Measurements from ENCODE around the gene CASKIN2. TPM values are rescaled to one million over a fixed set of nuclear protein-coding genes. Genes with fewer than 3 reads are reported as not detected.

The CASKIN2 gene
- total RNA-seq, 1 donor = 9.5 TPM

DNA sequence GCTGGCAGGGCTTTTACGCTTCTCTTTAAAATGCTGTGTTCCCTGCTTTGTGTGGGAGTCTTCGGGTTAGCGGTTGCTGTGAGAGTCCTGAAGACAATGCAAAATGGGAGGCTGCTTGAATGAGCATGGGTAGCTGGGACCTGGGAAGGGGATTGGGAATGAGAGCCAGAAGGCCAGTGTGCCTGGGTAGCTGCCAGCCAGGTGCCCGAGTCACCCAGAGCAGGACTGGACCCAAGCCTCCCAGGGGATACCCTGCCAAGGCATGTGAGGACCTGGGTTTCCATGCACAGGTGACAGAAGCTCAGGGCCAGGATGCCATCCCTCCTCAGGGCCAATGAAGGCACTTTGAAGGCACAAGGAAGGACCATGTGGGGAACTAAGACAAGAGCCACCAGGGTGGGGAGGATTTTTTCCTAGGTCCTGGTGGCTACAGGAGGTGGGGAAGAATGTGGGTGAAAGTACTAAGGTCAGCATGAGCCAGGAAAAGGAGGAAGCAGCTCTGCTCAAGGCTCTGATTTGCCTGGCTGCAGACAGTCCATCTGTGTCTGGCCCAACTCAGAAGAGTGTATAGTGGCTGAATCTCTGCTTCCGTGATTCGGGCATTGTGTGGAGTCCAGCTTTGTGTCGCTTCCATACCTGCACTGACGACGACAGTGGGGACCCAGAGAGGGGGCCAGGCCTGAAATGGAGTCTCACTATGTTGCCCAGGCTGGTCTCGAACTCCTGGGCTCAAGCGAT, 38.4 kb downstream of the CASKIN2 start:
- H3K4me3 ChIP-seq (ENCODE audit: low read depth, low read length) = no peak overlapping the region
- no peak for TF ChIP-seq CTCF (IDR thresholded peaks at IDR 0.05; ENCODE audit: insufficient read depth, low read depth, low read length)
- no peak for DNase-seq (ENCODE audit: low read depth)

GRCh38 chr17:75476271-75476671, 39.1 kb downstream of the CASKIN2 start:
- no peak for TF ChIP-seq CTCF (IDR thresholded peaks at IDR 0.05; ENCODE audit: insufficient read depth, low read depth, low read length)
- no peak overlapping the region for H3K4me3 ChIP-seq (ENCODE audit: low read depth, low read length)
- peak; percentile 18 for DNase-seq (ENCODE audit: low read depth)

DNA sequence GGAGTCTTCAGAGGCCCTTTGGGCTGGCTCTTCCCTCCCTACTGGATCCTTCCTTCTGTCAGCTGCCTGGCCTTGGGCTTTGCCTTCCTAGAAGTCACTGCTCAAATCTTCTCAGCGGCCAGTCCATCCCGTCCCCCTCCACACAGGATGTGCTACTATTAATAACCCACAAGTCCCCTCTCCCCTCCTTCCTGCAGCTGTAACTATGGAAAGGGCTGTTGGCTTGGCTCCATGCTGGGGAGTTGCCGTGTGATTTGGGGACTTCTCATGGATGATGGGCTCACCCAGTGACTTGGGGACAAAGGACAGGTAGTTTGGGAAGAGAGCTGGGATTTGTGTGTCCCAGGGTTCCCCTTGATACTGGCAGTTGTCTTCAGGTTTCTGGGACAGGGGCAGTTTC, 39.5 kb downstream of the CASKIN2 start:
- no peak overlapping the region for H3K4me3 ChIP-seq (ENCODE audit: low read depth, low read length)
- TF ChIP-seq CTCF (IDR thresholded peaks at IDR 0.05; ENCODE audit: insufficient read depth, low read depth, low read length) = no peak
- DNase-seq (ENCODE audit: low read depth) = no peak

GRCh38 chr17:75475144-75475835, 40.0 kb downstream of the CASKIN2 start:
- H3K4me3 ChIP-seq (ENCODE audit: low read depth, low read length) = no peak overlapping the region
- no peak for TF ChIP-seq CTCF (IDR thresholded peaks at IDR 0.05; ENCODE audit: insufficient read depth, low read depth, low read length)
- DNase-seq (ENCODE audit: low read depth) = no peak

DNA sequence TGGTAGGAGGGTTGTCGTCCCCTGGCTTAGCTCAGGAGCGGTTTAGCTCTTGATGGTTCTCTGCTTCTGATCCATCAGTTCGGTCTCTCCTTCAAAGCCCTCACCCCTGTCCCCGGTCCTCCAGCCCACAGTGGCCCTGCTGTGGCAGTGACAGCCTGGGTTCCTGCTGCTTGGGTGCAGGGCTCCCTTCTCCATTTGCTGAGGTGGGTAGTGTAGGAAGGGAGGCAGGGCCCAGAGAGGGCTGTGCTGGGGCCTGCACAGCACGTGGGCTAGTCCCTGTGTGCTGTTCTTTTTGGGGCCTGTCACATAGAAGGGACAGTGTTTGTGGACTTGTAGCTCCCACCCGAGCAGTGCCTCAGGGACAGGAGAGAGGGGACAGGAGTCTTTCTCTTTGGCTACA, 40.6 kb downstream of the CASKIN2 start:
- no peak for DNase-seq (ENCODE audit: low read depth)
- no peak for TF ChIP-seq CTCF (IDR thresholded peaks at IDR 0.05; ENCODE audit: insufficient read depth, low read depth, low read length)
- H3K4me3 ChIP-seq (ENCODE audit: low read depth, low read length) = no peak overlapping the region

GRCh38 chr17:75473246-75473645, 42.1 kb downstream of the CASKIN2 start:
- no peak overlapping the region for H3K4me3 ChIP-seq (ENCODE audit: low read depth, low read length)
- TF ChIP-seq CTCF (IDR thresholded peaks at IDR 0.05; ENCODE audit: insufficient read depth, low read depth, low read length) = no peak
- no peak for DNase-seq (ENCODE audit: low read depth)
